ENCODE results near the gene ZBTB8OS.

GRCh38 chr1:32651461-32652073 is 1.2 kb upstream of the ZBTB8OS start:
- TF ChIP-seq CTCF (IDR thresholded peaks at IDR 0.05 in 2 of 3, conservative IDR thresholded peaks at IDR 0.05 in 1 of 3; ENCODE audit: borderline replicate concordance in 1 of 3, insufficient read depth in 1 of 3, low read depth in 2 of 3, low read length in 2 of 3) (no peak), POLR2A (IDR thresholded peaks at IDR 0.05; ENCODE audit: borderline replicate concordance, extremely low read depth, insufficient read depth, insufficient read length) (no peak)
- TF ChIP-seq, protein P1, sequence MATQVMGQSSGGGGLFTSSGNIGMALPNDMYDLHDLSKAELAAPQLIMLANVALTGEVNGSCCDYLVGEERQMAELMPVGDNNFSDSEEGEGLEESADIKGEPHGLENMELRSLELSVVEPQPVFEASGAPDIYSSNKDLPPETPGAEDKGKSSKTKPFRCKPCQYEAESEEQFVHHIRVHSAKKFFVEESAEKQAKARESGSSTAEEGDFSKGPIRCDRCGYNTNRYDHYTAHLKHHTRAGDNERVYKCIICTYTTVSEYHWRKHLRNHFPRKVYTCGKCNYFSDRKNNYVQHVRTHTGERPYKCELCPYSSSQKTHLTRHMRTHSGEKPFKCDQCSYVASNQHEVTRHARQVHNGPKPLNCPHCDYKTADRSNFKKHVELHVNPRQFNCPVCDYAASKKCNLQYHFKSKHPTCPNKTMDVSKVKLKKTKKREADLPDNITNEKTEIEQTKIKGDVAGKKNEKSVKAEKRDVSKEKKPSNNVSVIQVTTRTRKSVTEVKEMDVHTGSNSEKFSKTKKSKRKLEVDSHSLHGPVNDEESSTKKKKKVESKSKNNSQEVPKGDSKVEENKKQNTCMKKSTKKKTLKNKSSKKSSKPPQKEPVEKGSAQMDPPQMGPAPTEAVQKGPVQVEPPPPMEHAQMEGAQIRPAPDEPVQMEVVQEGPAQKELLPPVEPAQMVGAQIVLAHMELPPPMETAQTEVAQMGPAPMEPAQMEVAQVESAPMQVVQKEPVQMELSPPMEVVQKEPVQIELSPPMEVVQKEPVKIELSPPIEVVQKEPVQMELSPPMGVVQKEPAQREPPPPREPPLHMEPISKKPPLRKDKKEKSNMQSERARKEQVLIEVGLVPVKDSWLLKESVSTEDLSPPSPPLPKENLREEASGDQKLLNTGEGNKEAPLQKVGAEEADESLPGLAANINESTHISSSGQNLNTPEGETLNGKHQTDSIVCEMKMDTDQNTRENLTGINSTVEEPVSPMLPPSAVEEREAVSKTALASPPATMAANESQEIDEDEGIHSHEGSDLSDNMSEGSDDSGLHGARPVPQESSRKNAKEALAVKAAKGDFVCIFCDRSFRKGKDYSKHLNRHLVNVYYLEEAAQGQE (IDR thresholded peaks at IDR 0.05; ENCODE audit: low read depth): no peak

All from HCT116 (cell line).